SU-DHL-6 (cell line): ENCODE measurements around the gene ARHGAP8.
"Not testable (repeated sequence)": the region's sequence is repeated elsewhere in the genome, so short reads cannot be mapped to it uniquely, and the experiment has no call there.

ENCODE experiments used
- H2AFZ ChIP-seq: fragments of 200-600 bp; sonication (generic); 2 replicates; pipeline ENCODE4 v1.6.1; 2014; ENCODE audit warnings: low read depth, mild to moderate bottlenecking, moderate library complexity, mixed read lengths, antibody characterized with exemption, low read length; ENCODE audit not compliant: severe bottlenecking
- H3F3A ChIP-seq: fragments of 200-600 bp; shearing (Covaris generic); 2 replicates; pipeline ENCODE4 v1.6.0; 2016; ENCODE audit warnings: antibody characterized with exemption, mild to moderate bottlenecking; ENCODE audit not compliant: insufficient read depth
- H3K27ac ChIP-seq: fragments of 200-600 bp; sonication (generic); 2 replicates; pipeline ENCODE4 v1.5.1; 2016; ENCODE audit warnings: low read depth, mild to moderate bottlenecking, low read length, moderate library complexity, mixed read lengths
- H3K27me3 ChIP-seq: fragments of 200-600 bp; sonication (generic), shearing (Covaris generic); 2 replicates; pipeline ENCODE4 v1.6.0; 2014; ENCODE audit warnings: mild to moderate bottlenecking, low read length
- H3K36me3 ChIP-seq: fragments of 200-600 bp; sonication (generic); 2 replicates; pipeline ENCODE4 v1.6.1; 2014; ENCODE audit warnings: mild to moderate bottlenecking, low read length, mixed read lengths
- H3K4me2 ChIP-seq: fragments of 300-600, 200-600 bp; shearing (Covaris generic), sonication (generic); 2 replicates; pipeline ENCODE4 v1.6.0; 2014; ENCODE audit warnings: low read length, low read depth, mild to moderate bottlenecking; ENCODE audit not compliant: poor library complexity, severe bottlenecking
- H3K4me3 ChIP-seq: fragments of 200-600 bp; sonication (generic); 2 replicates; pipeline ENCODE4 v1.5.1; 2014; ENCODE audit warnings: antibody characterized with exemption, low read length, mild to moderate bottlenecking, mixed read lengths; ENCODE audit not compliant: insufficient read depth, poor library complexity, severe bottlenecking
- H3K79me2 ChIP-seq: fragments of 200-600 bp; sonication (generic); 2 replicates; pipeline ENCODE4 v1.6.1; 2014; ENCODE audit warnings: mild to moderate bottlenecking, low read length, moderate library complexity; ENCODE audit not compliant: insufficient read depth
- H3K9ac ChIP-seq: fragments of 200-600 bp; sonication (generic); 2 replicates; pipeline ENCODE4 v1.7.0; 2014; ENCODE audit warnings: mild to moderate bottlenecking, low read length
- H3K9me2 ChIP-seq: fragments of 200-600 bp; sonication (generic); replicated peaks from 2 replicates; pipeline ENCODE4 v1.6.1; 2014; ENCODE audit warnings: low read length; ENCODE audit not compliant: insufficient read depth
- H3K9me3 ChIP-seq: fragments of 200-600 bp; sonication (generic); 2 replicates; pipeline ENCODE4 v1.6.1; 2014; ENCODE audit warnings: low read length, mixed read lengths; ENCODE audit not compliant: insufficient read depth
- H4K20me1 ChIP-seq: fragments of 200-600 bp; sonication (generic); 2 replicates; pipeline ENCODE4 v1.6.1; 2014; ENCODE audit warnings: low read depth, mild to moderate bottlenecking, antibody characterized with exemption, low read length, moderate library complexity, mixed read lengths
- CTCF ChIP-seq: fragments of 200-600 bp; sonication (generic); IDR thresholded peaks from one replicate; pipeline ENCODE4 v1.5.1; 2017; ENCODE audit warnings: antibody characterized with exemption, mild to moderate bottlenecking, low read length, moderate library complexity; ENCODE audit not compliant: insufficient read depth, poor library complexity, severe bottlenecking
- EZH2phosphoT487 ChIP-seq: fragments of 200-600 bp; sonication (generic), shearing (Covaris generic); conservative IDR thresholded peaks from 2 replicates; pipeline ENCODE4 v1.6.1; 2018; ENCODE audit warnings: mild to moderate bottlenecking, antibody characterized with exemption, low read length, moderate library complexity, mixed read lengths

The ARHGAP8 gene

GRCh38 chr22:44855855-44856254 is 103.5 kb downstream of the ARHGAP8 start:
- H3K36me3 ChIP-seq = no peaks in the 10 kb centered on the region

GRCh38 chr22:44858819-44859218 is 106.4 kb downstream of the ARHGAP8 start:
- H3K9ac ChIP-seq, H4K20me1 ChIP-seq, H3K4me3 ChIP-seq, H3K36me3 ChIP-seq, H3K4me2 ChIP-seq, H3K27me3 ChIP-seq, H3K79me2 ChIP-seq, H3K9me2 ChIP-seq, H3K9me3 ChIP-seq, H3K27ac ChIP-seq, H2AFZ ChIP-seq, H3F3A ChIP-seq: not testable (repeated sequence)

More at GRCh38 chr22:44855855-44856254, 103.5 kb downstream of the ARHGAP8 start:
- Histone ChIP-seq H3F3A (no peaks in the 10 kb centered on the region), H3K4me2 (no peak overlapping the region), H2AFZ (no peak overlapping the region), H3K79me2 (no peaks in the 10 kb centered on the region), H3K9me2 (no peaks in the 10 kb centered on the region), H3K27ac (no peak overlapping the region), H4K20me1 (no peaks in the 10 kb centered on the region), H3K4me3 (no peak overlapping the region), H3K27me3 (no peaks in the 10 kb centered on the region), H3K9me3 (no peaks in the 10 kb centered on the region), H3K9ac (no peak overlapping the region)
- TF ChIP-seq CTCF (no peak), EZH2phosphoT487 (no peak)

- Histone ChIP-seq H3K4me2 (no peak overlapping the region), H3K27me3 (no peaks in the 10 kb centered on the region), H3K9me3 (no peaks in the 10 kb centered on the region), H2AFZ (no peak overlapping the region), H4K20me1 (no peaks in the 10 kb centered on the region), H3K27ac (no peak overlapping the region), H3K9ac (no peak overlapping the region), H3K4me3 (no peak overlapping the region), H3K9me2 (no peaks in the 10 kb centered on the region), H3K36me3 (no peaks in the 10 kb centered on the region), H3F3A (no peaks in the 10 kb centered on the region), H3K79me2 (no peaks in the 10 kb centered on the region)
- TF ChIP-seq EZH2phosphoT487 (no peak), CTCF (no peak)
These were observed 107.3 kb downstream of the ARHGAP8 start for GRCh38 chr22:44859641-44860040.

- Histone ChIP-seq H3K9ac (no peak overlapping the region), H3K4me3 (no peak overlapping the region), H3K9me2 (no peaks in the 10 kb centered on the region), H4K20me1 (no peaks in the 10 kb centered on the region), H3F3A (no peaks in the 10 kb centered on the region), H3K9me3 (no peaks in the 10 kb centered on the region), H3K27me3 (no peaks in the 10 kb centered on the region), H2AFZ (no peak overlapping the region), H3K27ac (no peak overlapping the region), H3K4me2 (no peak overlapping the region), H3K79me2 (no peaks in the 10 kb centered on the region), H3K36me3 (no peaks in the 10 kb centered on the region)
- no peak for TF ChIP-seq EZH2phosphoT487
These were observed 107.9 kb downstream of the ARHGAP8 start for GRCh38 chr22:44860311-44860710.
